GM06990 (cell line): ENCODE results near the gene MTMR4.
A peak's percentile ranks its signal among the peaks of the same experiment; 100 is the strongest.

ENCODE experiments used
- DNase-seq: peaks from one replicate; pipeline ENCODE4 v3.0.0-alpha.2; 2011; ENCODE audit not compliant: insufficient read length; ENCODE audit errors: extremely low read depth
- H3K27me3 ChIP-seq: replicated peaks from 2 replicates; pipeline ENCODE4 v1.6.0; 2011; ENCODE audit warnings: low read length; ENCODE audit not compliant: control insufficient read depth, insufficient read depth
- H3K36me3 ChIP-seq: 2 replicates; pipeline ENCODE4 v1.5.1; 2011; ENCODE audit warnings: low read length; ENCODE audit not compliant: control insufficient read depth, insufficient read depth
- H3K4me3 ChIP-seq: replicated peaks from 2 replicates; pipeline ENCODE4 v1.5.1; 2011; ENCODE audit warnings: low read depth, mild to moderate bottlenecking, control low read depth, low read length
- CTCF ChIP-seq: IDR thresholded peaks from 2 replicates; pipeline ENCODE4 v1.5.1; 2011; ENCODE audit warnings: low read length, control low read depth, mild to moderate bottlenecking, inconsistent platforms; ENCODE audit not compliant: insufficient read depth, poor library complexity, severe bottlenecking

Gene MTMR4

GRCh38 chr17:58470356-58470755 is 44.1 kb downstream of the MTMR4 start:
- Histone ChIP-seq H3K27me3 (no peaks in the 10 kb centered on the region), H3K4me3 (no peak overlapping the region), H3K36me3 (no peaks in the 10 kb centered on the region)
- no peak for TF ChIP-seq CTCF
- DNase-seq: no peak

GRCh38 chr17:58468944-58469343 is 45.5 kb downstream of the MTMR4 start:
- no peak for TF ChIP-seq CTCF
- Histone ChIP-seq H3K36me3 (no peaks in the 10 kb centered on the region), H3K4me3 (no peak overlapping the region), H3K27me3 (no peaks in the 10 kb centered on the region)
- no peak for DNase-seq

- Histone ChIP-seq H3K36me3 (no peaks in the 10 kb centered on the region), H3K4me3 (no peak overlapping the region), H3K27me3 (no peaks in the 10 kb centered on the region)
- no peak for TF ChIP-seq CTCF
- DNase-seq: no peak
Observed at GRCh38 chr17:58455491-58455890, 58.9 kb downstream of the MTMR4 start.

- DNase-seq: no peak
- Histone ChIP-seq H3K36me3 (no peaks in the 10 kb centered on the region), H3K27me3 (no peaks in the 10 kb centered on the region), H3K4me3 (no peak overlapping the region)
- TF ChIP-seq CTCF: no peak
Observed at GRCh38 chr17:58452738-58453137, 61.7 kb downstream of the MTMR4 start.

GRCh38 chr17:58447039-58447975 is 67.1 kb downstream of the MTMR4 start:
- Histone ChIP-seq H3K27me3 (no peaks in the 10 kb centered on the region), H3K36me3 (no peaks in the 10 kb centered on the region), H3K4me3 (no peak overlapping the region)
- DNase-seq: peak; percentile 38
- TF ChIP-seq CTCF: peak; percentile 86
